ENCODE measurements around the gene TXNRD3. TPM values are rescaled to one million over a fixed set of nuclear protein-coding genes. Genes with fewer than 3 reads are reported as not detected.

The TXNRD3 gene
- total and polyA plus RNA-seq, 5 experiments from 2014 or later = 3.2 to 6.7 (median 6.2) TPM

GRCh38 chr3:126667631-126668449 lies 12.9 kb upstream of the TXNRD3 start:
- peaks cover 0 to 5% (median 0%) of the 10 kb centered on the region in 4 donors for H3K4me1 Mint-ChIP-seq
- ATAC-seq (no peak), DNase-seq (no peak)
- POLR2A ChIA-PET = no interaction called here
- H3K36me3 Mint-ChIP-seq = peaks cover 0 to 9% (median 0%) of the 10 kb centered on the region in 3 donors
- no peak overlapping the region for H3K27ac Mint-ChIP-seq
- H3K27me3 Mint-ChIP-seq = peaks cover 0 to 2% (median 0%) of the 10 kb centered on the region in 5 donors
- no peak overlapping the region for H3K4me3 Mint-ChIP-seq
- H3K9me3 Mint-ChIP-seq = peaks cover 0 to 19% (median 11%) of the 10 kb centered on the region in 9 donors

GRCh38 chr3:126666658-126667528 lies 12.0 kb upstream of the TXNRD3 start:
- DNase-seq (no peak), ATAC-seq (no peak)
- H3K27ac Mint-ChIP-seq = no peak overlapping the region
- H3K36me3 Mint-ChIP-seq = peaks cover 0 to 9% (median 0%) of the 10 kb centered on the region in 3 donors
- H3K4me1 Mint-ChIP-seq = peaks cover 0 to 5% (median 0%) of the 10 kb centered on the region in 4 donors
- H3K27me3 Mint-ChIP-seq = peaks cover 0 to 2% (median 0%) of the 10 kb centered on the region in 5 donors
- peaks cover 0 to 19% (median 11%) of the 10 kb centered on the region in 9 donors for H3K9me3 Mint-ChIP-seq
- POLR2A ChIA-PET = no interaction called here
- H3K4me3 Mint-ChIP-seq = no peak overlapping the region

GRCh38 chr3:126665959-126666657 lies 11.2 kb upstream of the TXNRD3 start:
- H3K4me1 Mint-ChIP-seq = no peaks in the 10 kb centered on the region
- H3K36me3 Mint-ChIP-seq = peaks cover 0 to 4% (median 0%) of the 10 kb centered on the region in 3 donors
- DNase-seq (no peak), ATAC-seq (no peak)
- peaks cover 0 to 15% (median 8%) of the 10 kb centered on the region in 9 donors for H3K9me3 Mint-ChIP-seq
- no peak overlapping the region for H3K4me3 Mint-ChIP-seq
- H3K27me3 Mint-ChIP-seq = peaks cover 0 to 5% (median 0%) of the 10 kb centered on the region in 5 donors
- POLR2A ChIA-PET = no interaction called here
- H3K27ac Mint-ChIP-seq = no peak overlapping the region

- H3K9me3 Mint-ChIP-seq = peaks cover 0 to 9% (median under 1%) of the 10 kb centered on the region in 9 donors
- peak overlapping the region in 1 of 10 donors; percentile 60 for H3K27ac Mint-ChIP-seq
- POLR2A ChIA-PET = no interaction called here
- H3K4me3 Mint-ChIP-seq = no peak overlapping the region
- DNase-seq (no peak), ATAC-seq (no peak)
- no peaks in the 10 kb centered on the region for H3K4me1 Mint-ChIP-seq
- no peaks in the 10 kb centered on the region for H3K36me3 Mint-ChIP-seq
- peaks cover 0 to 7% (median 2%) of the 10 kb centered on the region in 5 donors for H3K27me3 Mint-ChIP-seq
Observed at GRCh38 chr3:126665221-126665936, 10.5 kb upstream of the TXNRD3 start.

- Mint-ChIP-seq H3K4me1 (no peaks in the 10 kb centered on the region), H3K9me3 (peaks cover 0 to 5% (median 0%) of the 10 kb centered on the region in 9 donors), H3K4me3 (no peak overlapping the region), H3K27ac (no peak overlapping the region), H3K27me3 (peaks cover 0 to 10% (median 2%) of the 10 kb centered on the region in 5 donors), H3K36me3 (no peaks in the 10 kb centered on the region)
- DNase-seq = no peak
- POLR2A ChIA-PET = no interaction called here
- ATAC-seq = no peak
Observed at GRCh38 chr3:126664591-126665214, 9.8 kb upstream of the TXNRD3 start.

GRCh38 chr3:126663750-126664149 lies 8.8 kb upstream of the TXNRD3 start:
- POLR2A ChIA-PET = no interaction called here
- no peak for DNase-seq
- H3K4me1 Mint-ChIP-seq = no peaks in the 10 kb centered on the region
- no peaks in the 10 kb centered on the region for H3K36me3 Mint-ChIP-seq
- peaks cover 0 to 10% (median 2%) of the 10 kb centered on the region in 5 donors for H3K27me3 Mint-ChIP-seq
- no peak overlapping the region for H3K27ac Mint-ChIP-seq
- no peak overlapping the region for H3K4me3 Mint-ChIP-seq
- peaks cover 0 to 2% (median 0%) of the 10 kb centered on the region in 9 donors for H3K9me3 Mint-ChIP-seq
- ATAC-seq = no peak

GRCh38 chr3:126663257-126663656 lies 8.3 kb upstream of the TXNRD3 start:
- H3K36me3 Mint-ChIP-seq = no peaks in the 10 kb centered on the region
- H3K4me3 Mint-ChIP-seq = no peak overlapping the region
- peaks cover 0 to 2% (median 0%) of the 10 kb centered on the region in 9 donors for H3K9me3 Mint-ChIP-seq
- DNase-seq (no peak), ATAC-seq (no peak)
- POLR2A ChIA-PET = no interaction called here
- peaks cover 0 to 12% (median 2%) of the 10 kb centered on the region in 5 donors for H3K27me3 Mint-ChIP-seq
- H3K4me1 Mint-ChIP-seq = no peaks in the 10 kb centered on the region
- H3K27ac Mint-ChIP-seq = no peak overlapping the region

GRCh38 chr3:126661532-126662364 lies 6.8 kb upstream of the TXNRD3 start:
- DNase-seq (no peak), ATAC-seq (no peak)
- H3K4me1 Mint-ChIP-seq = no peaks in the 10 kb centered on the region
- POLR2A ChIA-PET = no interaction called here
- no peak overlapping the region for H3K4me3 Mint-ChIP-seq
- no peaks in the 10 kb centered on the region for H3K36me3 Mint-ChIP-seq
- H3K27me3 Mint-ChIP-seq = peaks cover 0 to 18% (median 3%) of the 10 kb centered on the region in 5 donors
- H3K27ac Mint-ChIP-seq = no peak overlapping the region
- H3K9me3 Mint-ChIP-seq = peaks cover 0 to 2% (median 0%) of the 10 kb centered on the region in 9 donors

GRCh38 chr3:126659915-126660886 lies 5.3 kb upstream of the TXNRD3 start:
- DNase-seq (no peak), ATAC-seq (no peak)
- peaks cover 0 to 4% (median 1%) of the 10 kb centered on the region in 4 donors for H3K4me1 Mint-ChIP-seq
- no peak overlapping the region for H3K4me3 Mint-ChIP-seq
- POLR2A ChIA-PET = no interaction called here
- H3K27me3 Mint-ChIP-seq = peaks cover 0 to 18% (median 3%) of the 10 kb centered on the region in 5 donors
- H3K27ac Mint-ChIP-seq = peak overlapping the region in 2 of 10 donors; percentile 15 to 76
- no peaks in the 10 kb centered on the region for H3K36me3 Mint-ChIP-seq
- peaks cover 0 to 2% (median 0%) of the 10 kb centered on the region in 9 donors for H3K9me3 Mint-ChIP-seq

GRCh38 chr3:126658584-126658983 lies 3.7 kb upstream of the TXNRD3 start:
- H3K4me3 Mint-ChIP-seq = no peak overlapping the region
- peaks cover 0 to 10% (median 4%) of the 10 kb centered on the region in 4 donors for H3K4me1 Mint-ChIP-seq
- peaks cover 0 to 2% (median 0%) of the 10 kb centered on the region in 9 donors for H3K9me3 Mint-ChIP-seq
- H3K27me3 Mint-ChIP-seq = peaks cover 0 to 18% (median 3%) of the 10 kb centered on the region in 5 donors
- POLR2A ChIA-PET = no interaction called here
- no peaks in the 10 kb centered on the region for H3K36me3 Mint-ChIP-seq
- DNase-seq (no peak), ATAC-seq (no peak)
- no peak overlapping the region for H3K27ac Mint-ChIP-seq

All from naive thymus-derived CD8-positive, alpha-beta T cell (primary cell).